GM12873 (cell line): ENCODE data around the gene CTNNA1.

Experiments
- TF ChIP-seq, protein P1 (sequence below): IDR thresholded peaks from 2 replicates; pipeline ENCODE4 v1.5.1; 2012; ENCODE audit warnings: low read depth, mild to moderate bottlenecking, moderate library complexity, low read length, control low read depth; ENCODE audit not compliant: insufficient read depth; ENCODE audit errors: missing control alignments

CTNNA1 gene

DNA sequence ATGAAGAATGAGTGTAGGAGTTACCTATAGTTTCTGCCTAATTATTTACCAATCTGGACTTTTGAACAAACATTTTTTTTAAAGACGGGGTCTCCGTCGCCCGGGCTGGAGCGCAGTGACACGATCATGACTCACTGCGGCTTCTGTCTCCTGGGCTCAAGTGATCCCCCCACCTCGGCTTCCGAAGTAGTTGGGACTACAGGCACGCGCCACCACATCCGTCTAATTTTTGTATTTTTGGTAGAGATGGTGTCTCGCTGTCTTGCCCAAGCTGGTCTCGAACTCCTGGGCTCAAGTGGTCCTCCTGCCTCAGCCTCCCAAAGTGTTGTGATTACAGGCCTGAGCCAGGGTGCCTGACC is 1.5 kb downstream of the CTNNA1 start:
- TF ChIP-seq, protein P1, sequence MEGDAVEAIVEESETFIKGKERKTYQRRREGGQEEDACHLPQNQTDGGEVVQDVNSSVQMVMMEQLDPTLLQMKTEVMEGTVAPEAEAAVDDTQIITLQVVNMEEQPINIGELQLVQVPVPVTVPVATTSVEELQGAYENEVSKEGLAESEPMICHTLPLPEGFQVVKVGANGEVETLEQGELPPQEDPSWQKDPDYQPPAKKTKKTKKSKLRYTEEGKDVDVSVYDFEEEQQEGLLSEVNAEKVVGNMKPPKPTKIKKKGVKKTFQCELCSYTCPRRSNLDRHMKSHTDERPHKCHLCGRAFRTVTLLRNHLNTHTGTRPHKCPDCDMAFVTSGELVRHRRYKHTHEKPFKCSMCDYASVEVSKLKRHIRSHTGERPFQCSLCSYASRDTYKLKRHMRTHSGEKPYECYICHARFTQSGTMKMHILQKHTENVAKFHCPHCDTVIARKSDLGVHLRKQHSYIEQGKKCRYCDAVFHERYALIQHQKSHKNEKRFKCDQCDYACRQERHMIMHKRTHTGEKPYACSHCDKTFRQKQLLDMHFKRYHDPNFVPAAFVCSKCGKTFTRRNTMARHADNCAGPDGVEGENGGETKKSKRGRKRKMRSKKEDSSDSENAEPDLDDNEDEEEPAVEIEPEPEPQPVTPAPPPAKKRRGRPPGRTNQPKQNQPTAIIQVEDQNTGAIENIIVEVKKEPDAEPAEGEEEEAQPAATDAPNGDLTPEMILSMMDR = no peak

DNA sequence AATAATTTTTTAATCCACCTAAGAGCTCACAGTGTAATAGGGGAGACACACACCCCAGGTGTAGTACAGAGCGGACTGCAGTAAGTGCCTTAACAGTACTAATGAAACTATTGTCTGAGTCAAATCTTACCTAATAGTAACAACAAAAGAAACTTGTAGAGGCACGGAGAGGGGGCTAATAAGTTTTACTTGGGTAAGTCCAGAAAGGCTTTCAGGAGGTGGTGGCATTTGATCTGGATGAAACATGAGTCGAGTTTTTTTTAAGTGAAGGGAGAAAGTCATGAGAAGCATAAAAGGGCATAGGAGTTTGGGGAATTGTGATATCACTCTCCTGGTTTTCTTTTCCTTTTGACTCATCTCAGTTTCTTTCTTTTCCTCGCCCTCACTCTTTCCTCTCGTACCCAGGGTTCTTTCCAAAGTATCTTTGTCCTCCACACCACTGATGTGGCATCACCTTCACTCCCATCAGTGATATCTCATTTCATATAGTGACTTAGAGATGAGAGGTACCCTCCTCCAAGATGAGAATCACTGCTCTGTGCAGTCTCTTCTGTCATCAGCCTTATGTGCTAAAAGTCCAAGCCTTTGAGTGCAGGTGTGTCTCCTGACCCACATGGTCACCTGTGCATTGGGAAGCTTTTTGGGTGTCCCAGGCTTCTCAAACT is 2.0 kb downstream of the CTNNA1 start:
- TF ChIP-seq, protein P1 = no peak

DNA sequence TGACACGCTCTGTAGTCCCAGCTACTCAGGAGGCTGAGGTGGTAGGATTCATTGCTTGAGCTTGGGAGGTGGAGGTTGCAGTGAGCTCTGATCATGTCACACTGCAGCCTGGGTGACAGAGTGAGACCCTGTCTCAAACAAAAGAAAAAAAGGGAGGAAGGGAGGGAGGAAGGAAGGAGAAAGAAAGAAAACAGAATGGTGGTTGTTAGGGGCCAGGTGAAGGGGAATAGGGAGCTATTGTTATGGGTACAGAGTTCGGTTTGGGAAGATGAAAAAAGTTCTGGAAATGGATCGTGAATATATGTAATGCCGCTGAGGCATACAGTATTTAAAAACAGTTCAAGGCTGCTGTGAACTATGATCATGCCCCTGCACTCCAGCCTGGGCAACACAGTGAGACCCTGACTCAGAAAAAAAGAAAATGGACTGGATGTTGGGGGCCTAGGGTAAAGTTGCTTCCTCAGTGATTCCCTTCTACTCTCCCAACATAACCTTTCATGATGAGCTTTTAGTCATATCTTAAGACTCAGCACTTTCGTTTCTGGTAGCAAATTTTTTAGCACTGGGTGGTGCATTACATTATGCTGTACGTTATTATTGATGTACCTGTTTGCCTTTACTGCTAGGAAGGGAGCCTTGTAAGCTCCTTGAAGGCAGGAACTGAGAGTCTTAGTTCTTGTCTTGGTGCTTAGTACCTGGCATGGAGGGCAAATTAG is 4.0 kb downstream of the CTNNA1 start:
- TF ChIP-seq, protein P1 = no peak

DNA sequence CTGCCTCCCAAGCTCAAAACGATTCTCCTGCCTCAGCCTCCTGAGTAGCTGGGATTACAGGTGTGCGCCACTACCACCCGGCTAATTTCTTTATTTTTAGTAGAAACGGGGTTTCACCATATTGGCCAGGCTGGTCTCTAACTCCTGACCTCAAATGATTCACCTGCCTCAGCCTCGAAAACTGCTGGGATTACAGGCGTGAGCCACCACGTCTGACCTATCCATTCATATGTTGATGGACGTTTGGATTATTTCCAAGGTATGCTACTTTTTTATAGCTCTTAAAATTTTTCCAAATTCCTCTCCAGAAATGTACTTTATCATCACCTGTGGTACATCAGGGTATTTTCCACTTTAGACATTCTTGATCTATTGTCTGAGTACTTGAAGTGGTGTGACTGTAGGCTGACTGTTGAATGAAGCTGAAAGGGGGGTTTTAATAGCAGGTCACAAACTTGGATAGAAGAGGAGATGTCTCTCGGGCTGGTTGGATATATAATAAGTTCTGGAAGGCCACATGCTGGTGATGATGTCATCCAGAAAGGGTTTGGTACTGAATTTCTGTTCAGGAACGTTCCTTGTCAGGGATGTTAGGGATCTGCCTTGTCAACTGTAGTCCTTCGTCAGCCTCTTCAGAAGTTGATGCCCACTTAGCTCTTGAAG is 7.4 kb downstream of the CTNNA1 start:
- TF ChIP-seq, protein P1 = no peak

DNA sequence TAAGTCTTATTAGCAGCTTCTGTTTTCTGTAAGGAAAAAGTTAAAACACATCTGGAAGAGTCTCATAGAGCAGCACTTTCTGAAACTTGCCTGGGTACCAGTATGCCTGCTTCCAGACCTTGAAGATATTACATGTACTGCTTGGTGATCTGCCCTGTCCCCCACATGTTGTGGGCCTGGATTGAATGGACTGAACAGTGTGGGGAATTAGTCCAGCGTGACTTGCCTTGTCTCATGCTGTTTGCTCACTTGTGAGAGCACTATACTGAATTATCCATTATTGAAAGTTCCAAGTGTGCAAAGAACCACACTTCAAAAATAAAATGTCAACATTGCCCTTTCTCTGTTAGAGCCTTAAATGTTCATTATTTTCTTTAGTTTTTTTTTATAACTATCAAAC is 8.9 kb downstream of the CTNNA1 start:
- TF ChIP-seq, protein P1 = no peak

DNA sequence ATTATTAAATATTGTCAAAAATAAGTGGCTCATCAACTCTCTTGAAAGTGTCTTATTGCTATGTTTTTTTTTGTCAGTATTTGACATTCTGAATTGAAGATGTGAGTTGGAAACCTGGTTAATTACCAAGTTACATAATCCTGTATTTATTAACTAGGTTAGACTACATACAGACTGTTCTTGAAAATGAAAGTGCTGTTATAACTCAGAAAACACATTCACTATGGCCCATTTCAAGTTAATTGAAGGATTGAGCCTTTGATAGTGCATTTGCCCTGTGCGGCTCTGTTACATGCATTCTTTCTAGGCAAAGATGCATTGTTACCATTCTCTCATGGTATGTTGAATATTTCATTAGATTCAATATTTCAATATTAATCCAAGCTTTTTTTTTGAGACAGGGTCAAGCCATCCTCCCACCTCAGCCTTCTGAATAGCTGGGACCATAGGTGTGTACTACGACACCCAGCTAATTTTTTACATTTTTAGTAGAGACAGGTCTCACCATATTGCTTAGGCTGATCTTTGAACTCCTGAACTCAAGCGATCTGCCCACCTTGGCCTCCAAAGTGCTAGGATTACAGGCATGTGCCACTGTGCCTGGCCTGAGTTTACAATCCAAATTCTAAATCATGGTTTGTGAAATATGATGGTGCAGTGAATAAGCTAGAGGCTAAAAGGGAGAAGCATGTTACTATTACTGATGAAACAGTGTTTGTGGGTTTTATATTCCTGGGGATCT is 10.0 kb downstream of the CTNNA1 start:
- TF ChIP-seq, protein P1 = no peak

DNA sequence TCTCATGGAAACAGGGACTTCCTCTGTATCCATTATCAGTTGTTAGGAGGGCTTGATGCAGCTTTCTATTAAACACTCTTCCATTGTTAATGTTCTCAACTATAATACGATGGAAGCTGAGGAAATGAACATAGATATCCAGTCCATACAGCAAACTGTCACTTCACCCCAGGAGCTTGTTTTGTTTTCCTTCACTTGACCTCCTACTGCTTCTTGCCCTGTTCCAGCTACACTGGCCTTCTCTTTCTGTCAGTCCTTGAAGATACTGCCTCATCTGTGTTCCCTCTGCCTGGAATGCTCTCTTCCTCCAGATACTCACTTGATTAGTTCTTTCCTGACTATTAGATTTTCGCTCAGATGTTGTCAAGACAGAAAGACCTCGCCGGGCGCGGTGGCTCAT is 17.1 kb downstream of the CTNNA1 start:
- TF ChIP-seq, protein P1 = no peak
